K562 (cell line): Measurements from ENCODE around the gene PDGFA. TPM values are rescaled to one million over a fixed set of nuclear protein-coding genes. Genes with fewer than 3 reads are reported as not detected.

Source experiments
- ARID4B ChIP-seq: sonication (generic); formaldehyde crosslinking; IDR thresholded peaks from 2 replicates; pipeline ENCODE4 v1.8.0; 2022; ENCODE audit warnings: mild to moderate bottlenecking, missing genetic modification reagents
- E2F5 ChIP-seq: sonication (generic); formaldehyde crosslinking; IDR thresholded peaks from 2 replicates; pipeline ENCODE4 v1.8.0; 2022; ENCODE audit warnings: mild to moderate bottlenecking, missing genetic modification reagents
- ETV1 ChIP-seq: fragments of 450-650 bp; conservative IDR thresholded peaks from 2 replicates; pipeline ENCODE4 v1.6.1; 2016; ENCODE audit warnings: missing genetic modification characterization, control low read depth, low read depth, missing compliant biosample characterization
- HDAC8 ChIP-seq: fragments of 450-650 bp; IDR thresholded peaks from 2 replicates; pipeline ENCODE4 v1.6.1; 2016; ENCODE audit warnings: mild to moderate bottlenecking, missing genetic modification characterization, moderate library complexity, missing compliant biosample characterization
- IRF1 ChIP-seq: sonication (generic); formaldehyde crosslinking; IDR thresholded peaks from 2 replicates; pipeline ENCODE4 v1.8.0; 2022; ENCODE audit warnings: missing genetic modification reagents, mild to moderate bottlenecking, borderline replicate concordance
- KDM2B ChIP-seq: fragments of 250-450 bp; sonication (Bioruptor Pico); IDR thresholded peaks from 2 replicates; pipeline ENCODE4 v1.8.0; 2021; ENCODE audit warnings: mild to moderate bottlenecking, moderate library complexity
- ZFPM2 ChIP-seq: fragments of 250-450 bp; sonication (Bioruptor Pico); IDR thresholded peaks from 2 replicates; pipeline ENCODE4 v1.5.1; 2022; ENCODE audit warnings: mild to moderate bottlenecking
- ZNF57 ChIP-seq: fragments of 450-650 bp; formaldehyde crosslinking; IDR thresholded peaks from 2 replicates; pipeline ENCODE4 v1.4.0; 2020; ENCODE audit warnings: mild to moderate bottlenecking, moderate library complexity
- ZNF79 ChIP-seq: fragments of 250-450 bp; sonication (Bioruptor Pico); IDR thresholded peaks from 2 replicates; pipeline ENCODE4 v1.4.0; 2020; ENCODE audit warnings: low read depth, mild to moderate bottlenecking, moderate library complexity
- polyA plus RNA-seq, 8 experiments: library from polyadenylated mRNA; depleted of rRNA in 4 of 8; stranded (reverse) in 5 of 8; unstranded in 3 of 8; fragments of >200 nt; fragmentation: Nextera tagmentation in 2 of 8; fragmentation: Illumina TruSeq in 1 of 8; extraction: Ambion mirVana in 2 of 8; extraction: Trizol in 1 of 8; gene quantifications; 2 replicates each; pipeline versions ENCODE4 v1.2.1 to v1.2.3, GENCODE V29; 2011 to 2014; ENCODE audit warnings: inconsistent platforms in 1 of 8, missing spikeins in 1 of 8
- total RNA-seq, 7 experiments: library from RNA; depleted of rRNA in 6 of 7; stranded (reverse); fragments of >200 nt in 6 of 7; fragmentation: Illumina TruSeq in 2 of 7; extraction: Trizol in 2 of 7; gene quantifications; 2 replicates each; pipeline versions ENCODE4 v1.2.1 to v1.2.3, GENCODE V29; 2011 to 2021; ENCODE audit warnings: low replicate concordance in 1 of 7
- TF ChIP-seq, protein P1 (sequence below): fragments of 200-400 bp; formaldehyde crosslinking; IDR thresholded peaks from 2 replicates; pipeline ENCODE4 v1.6.1; 2017; ENCODE audit warnings: mild to moderate bottlenecking, low read depth, low read length, moderate library complexity
- TF ChIP-seq, protein P2 (sequence below): sonication (generic); formaldehyde crosslinking; IDR thresholded peaks from 2 replicates; pipeline ENCODE4 v1.8.0; 2023; ENCODE audit warnings: mild to moderate bottlenecking, missing genetic modification reagents
- TF ChIP-seq, protein P3 (sequence below): IDR thresholded peaks from 2 replicates; pipeline ENCODE4 v1.6.1; 2014; ENCODE audit warnings: antibody characterized with exemption

The PDGFA gene
- total and polyA plus RNA-seq, 9 of the 15 experiments (the other 6 are each of a cell fraction or from before 2014, with no cell fraction given): 2.5 to 10.2 (median 4.6) TPM

DNA sequence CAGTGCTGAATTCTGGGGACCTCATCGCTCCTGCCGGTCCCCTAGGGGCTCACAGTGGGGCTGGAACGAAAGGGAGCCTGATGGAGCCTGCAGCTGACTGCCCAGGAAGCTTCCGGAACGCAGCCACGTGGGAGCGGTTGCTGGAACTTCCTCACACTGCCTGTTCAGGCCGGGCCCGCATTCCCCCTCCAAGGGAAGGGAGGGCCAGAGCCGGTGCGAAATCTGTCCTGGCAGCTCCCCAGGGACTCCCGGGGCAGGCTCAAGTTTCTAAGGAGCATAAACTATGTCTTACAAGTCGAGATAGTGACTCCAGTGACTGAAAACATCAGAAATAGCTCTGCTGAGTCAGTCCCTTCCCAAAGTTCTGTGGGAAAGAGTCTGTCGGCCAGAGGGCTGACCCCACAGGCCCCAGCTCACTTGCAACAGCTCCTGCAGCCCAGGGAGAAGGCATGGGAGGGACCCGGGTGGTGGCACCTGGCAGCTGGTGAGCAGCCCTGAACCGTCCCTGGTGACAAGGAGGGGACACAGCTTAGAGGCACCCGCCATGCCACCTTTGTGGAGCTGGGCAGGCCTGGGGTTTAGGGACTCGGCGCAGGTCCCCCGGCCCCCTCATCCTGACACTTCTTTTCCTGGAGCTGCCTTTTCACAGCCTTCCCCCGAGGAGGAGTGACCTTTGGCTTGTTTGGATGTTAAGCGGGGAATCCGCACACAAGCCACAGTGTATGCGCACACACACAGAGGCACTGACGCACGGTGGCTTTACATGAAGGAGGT is 47.6 kb downstream of the PDGFA start (continued):
- TF ChIP-seq, protein P1, sequence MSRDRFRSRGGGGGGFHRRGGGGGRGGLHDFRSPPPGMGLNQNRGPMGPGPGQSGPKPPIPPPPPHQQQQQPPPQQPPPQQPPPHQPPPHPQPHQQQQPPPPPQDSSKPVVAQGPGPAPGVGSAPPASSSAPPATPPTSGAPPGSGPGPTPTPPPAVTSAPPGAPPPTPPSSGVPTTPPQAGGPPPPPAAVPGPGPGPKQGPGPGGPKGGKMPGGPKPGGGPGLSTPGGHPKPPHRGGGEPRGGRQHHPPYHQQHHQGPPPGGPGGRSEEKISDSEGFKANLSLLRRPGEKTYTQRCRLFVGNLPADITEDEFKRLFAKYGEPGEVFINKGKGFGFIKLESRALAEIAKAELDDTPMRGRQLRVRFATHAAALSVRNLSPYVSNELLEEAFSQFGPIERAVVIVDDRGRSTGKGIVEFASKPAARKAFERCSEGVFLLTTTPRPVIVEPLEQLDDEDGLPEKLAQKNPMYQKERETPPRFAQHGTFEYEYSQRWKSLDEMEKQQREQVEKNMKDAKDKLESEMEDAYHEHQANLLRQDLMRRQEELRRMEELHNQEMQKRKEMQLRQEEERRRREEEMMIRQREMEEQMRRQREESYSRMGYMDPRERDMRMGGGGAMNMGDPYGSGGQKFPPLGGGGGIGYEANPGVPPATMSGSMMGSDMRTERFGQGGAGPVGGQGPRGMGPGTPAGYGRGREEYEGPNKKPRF: no peak
- TF ChIP-seq, protein P2, sequence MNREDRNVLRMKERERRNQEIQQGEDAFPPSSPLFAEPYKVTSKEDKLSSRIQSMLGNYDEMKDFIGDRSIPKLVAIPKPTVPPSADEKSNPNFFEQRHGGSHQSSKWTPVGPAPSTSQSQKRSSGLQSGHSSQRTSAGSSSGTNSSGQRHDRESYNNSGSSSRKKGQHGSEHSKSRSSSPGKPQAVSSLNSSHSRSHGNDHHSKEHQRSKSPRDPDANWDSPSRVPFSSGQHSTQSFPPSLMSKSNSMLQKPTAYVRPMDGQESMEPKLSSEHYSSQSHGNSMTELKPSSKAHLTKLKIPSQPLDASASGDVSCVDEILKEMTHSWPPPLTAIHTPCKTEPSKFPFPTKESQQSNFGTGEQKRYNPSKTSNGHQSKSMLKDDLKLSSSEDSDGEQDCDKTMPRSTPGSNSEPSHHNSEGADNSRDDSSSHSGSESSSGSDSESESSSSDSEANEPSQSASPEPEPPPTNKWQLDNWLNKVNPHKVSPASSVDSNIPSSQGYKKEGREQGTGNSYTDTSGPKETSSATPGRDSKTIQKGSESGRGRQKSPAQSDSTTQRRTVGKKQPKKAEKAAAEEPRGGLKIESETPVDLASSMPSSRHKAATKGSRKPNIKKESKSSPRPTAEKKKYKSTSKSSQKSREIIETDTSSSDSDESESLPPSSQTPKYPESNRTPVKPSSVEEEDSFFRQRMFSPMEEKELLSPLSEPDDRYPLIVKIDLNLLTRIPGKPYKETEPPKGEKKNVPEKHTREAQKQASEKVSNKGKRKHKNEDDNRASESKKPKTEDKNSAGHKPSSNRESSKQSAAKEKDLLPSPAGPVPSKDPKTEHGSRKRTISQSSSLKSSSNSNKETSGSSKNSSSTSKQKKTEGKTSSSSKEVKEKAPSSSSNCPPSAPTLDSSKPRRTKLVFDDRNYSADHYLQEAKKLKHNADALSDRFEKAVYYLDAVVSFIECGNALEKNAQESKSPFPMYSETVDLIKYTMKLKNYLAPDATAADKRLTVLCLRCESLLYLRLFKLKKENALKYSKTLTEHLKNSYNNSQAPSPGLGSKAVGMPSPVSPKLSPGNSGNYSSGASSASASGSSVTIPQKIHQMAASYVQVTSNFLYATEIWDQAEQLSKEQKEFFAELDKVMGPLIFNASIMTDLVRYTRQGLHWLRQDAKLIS (CRISPR knock-in tag): no peak
- no peak for TF ChIP-seq KDM2B (CRISPR knock-in tag)
- TF ChIP-seq E2F5 (CRISPR knock-in tag): no peak
- peak; percentile 68 for TF ChIP-seq ARID4B (CRISPR knock-in tag)
- no peak for TF ChIP-seq ZNF57 (CRISPR knock-in tag)
- TF ChIP-seq ETV1 (tag): peak; percentile 88
- no peak for TF ChIP-seq ZNF79 (CRISPR knock-in tag)
- TF ChIP-seq IRF1 (CRISPR knock-in tag): no peak
- TF ChIP-seq ZFPM2 (CRISPR knock-in tag): no peak
- TF ChIP-seq HDAC8 (tag): no peak
- TF ChIP-seq, protein P3, sequence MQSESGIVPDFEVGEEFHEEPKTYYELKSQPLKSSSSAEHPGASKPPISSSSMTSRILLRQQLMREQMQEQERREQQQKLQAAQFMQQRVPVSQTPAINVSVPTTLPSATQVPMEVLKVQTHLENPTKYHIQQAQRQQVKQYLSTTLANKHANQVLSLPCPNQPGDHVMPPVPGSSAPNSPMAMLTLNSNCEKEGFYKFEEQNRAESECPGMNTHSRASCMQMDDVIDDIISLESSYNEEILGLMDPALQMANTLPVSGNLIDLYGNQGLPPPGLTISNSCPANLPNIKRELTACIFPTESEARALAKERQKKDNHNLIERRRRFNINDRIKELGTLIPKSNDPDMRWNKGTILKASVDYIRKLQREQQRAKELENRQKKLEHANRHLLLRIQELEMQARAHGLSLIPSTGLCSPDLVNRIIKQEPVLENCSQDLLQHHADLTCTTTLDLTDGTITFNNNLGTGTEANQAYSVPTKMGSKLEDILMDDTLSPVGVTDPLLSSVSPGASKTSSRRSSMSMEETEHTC: no peak
